ENCODE measurements around the gene SLC25A17.

SLC25A17 gene

GRCh38 chr22:40743768-40744167 is 75.4 kb downstream of the SLC25A17 start:
- H3K4me3 ChIP-seq (ENCODE audit: insufficient read depth, low read length, poor library complexity, severe bottlenecking), result no peak overlapping the region
- H2AFZ ChIP-seq (ENCODE audit: low read depth, low read length, severe bottlenecking), result no peak overlapping the region

DNA sequence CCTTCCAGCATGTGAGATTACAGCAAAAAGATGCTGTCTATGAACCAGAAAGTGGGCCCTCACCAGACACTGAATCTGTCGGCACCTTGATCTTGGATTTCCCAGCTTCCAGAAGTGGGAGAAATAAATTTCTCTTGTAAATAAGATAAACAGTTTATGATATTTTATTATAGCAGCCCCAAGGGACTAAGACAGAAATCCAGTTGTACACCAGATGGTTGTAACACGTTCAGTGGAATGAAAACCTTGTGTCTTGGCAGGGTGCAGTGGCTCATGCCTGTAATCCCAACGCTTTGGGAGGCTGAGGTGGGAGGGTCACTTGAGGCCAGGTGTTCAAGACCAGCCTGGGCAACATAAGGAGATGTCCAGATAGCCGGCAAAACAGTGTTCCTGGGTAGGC is 78.0 kb downstream of the SLC25A17 start:
- Histone ChIP-seq H3K9me3 (ENCODE audit: insufficient read depth, low read length) (no peaks in the 10 kb centered on the region), H3K4me2 (ENCODE audit: low read depth, low read length, poor library complexity, severe bottlenecking) (no peak overlapping the region), H3K9me2 (replicated peaks; ENCODE audit: insufficient read depth, low read length) (no peaks in the 10 kb centered on the region), H3K9ac (ENCODE audit: low read length) (no peak overlapping the region), H3K79me2 (ENCODE audit: insufficient read depth, low read length) (no peaks in the 10 kb centered on the region), H3K4me3 (ENCODE audit: insufficient read depth, low read length, poor library complexity, severe bottlenecking) (no peak overlapping the region), H4K20me1 (ENCODE audit: low read depth, low read length) (no peaks in the 10 kb centered on the region), H2AFZ (ENCODE audit: low read depth, low read length, severe bottlenecking) (no peak overlapping the region), H3K36me3 (ENCODE audit: low read length) (no peaks in the 10 kb centered on the region), H3K27me3 (ENCODE audit: low read length) (no peaks in the 10 kb centered on the region), H3K27ac (ENCODE audit: low read depth, low read length) (no peak overlapping the region), H3F3A (ENCODE audit: insufficient read depth) (no peaks in the 10 kb centered on the region)
- TF ChIP-seq EZH2phosphoT487 (conservative IDR thresholded peaks at IDR 0.05; ENCODE audit: low read length) (no peak), CTCF (IDR thresholded peaks at IDR 0.05; ENCODE audit: insufficient read depth, low read length, poor library complexity, severe bottlenecking) (no peak)

More at GRCh38 chr22:40743768-40744167, 75.4 kb downstream of the SLC25A17 start:
- TF ChIP-seq EZH2phosphoT487 (conservative IDR thresholded peaks at IDR 0.05; ENCODE audit: low read length), result no peak
- no peak for TF ChIP-seq CTCF (IDR thresholded peaks at IDR 0.05; ENCODE audit: insufficient read depth, low read length, poor library complexity, severe bottlenecking)
- no peak overlapping the region for H3K4me2 ChIP-seq (ENCODE audit: low read depth, low read length, poor library complexity, severe bottlenecking)
- no peaks in the 10 kb centered on the region for H3K36me3 ChIP-seq (ENCODE audit: low read length)
- peaks cover 9% of the 10 kb centered on the region; the same call in 1 of the 2 replicates for H3K9me3 ChIP-seq (ENCODE audit: insufficient read depth, low read length)
- no peaks in the 10 kb centered on the region for H3K9me2 ChIP-seq (replicated peaks; ENCODE audit: insufficient read depth, low read length)
- H4K20me1 ChIP-seq (ENCODE audit: low read depth, low read length), result no peaks in the 10 kb centered on the region
- no peaks in the 10 kb centered on the region for H3K79me2 ChIP-seq (ENCODE audit: insufficient read depth, low read length)
- H3F3A ChIP-seq (ENCODE audit: insufficient read depth), result no peaks in the 10 kb centered on the region
- H3K9ac ChIP-seq (ENCODE audit: low read length), result no peak overlapping the region
- H3K27me3 ChIP-seq (ENCODE audit: low read length), result no peaks in the 10 kb centered on the region
- no peak overlapping the region for H3K27ac ChIP-seq (ENCODE audit: low read depth, low read length)

DNA sequence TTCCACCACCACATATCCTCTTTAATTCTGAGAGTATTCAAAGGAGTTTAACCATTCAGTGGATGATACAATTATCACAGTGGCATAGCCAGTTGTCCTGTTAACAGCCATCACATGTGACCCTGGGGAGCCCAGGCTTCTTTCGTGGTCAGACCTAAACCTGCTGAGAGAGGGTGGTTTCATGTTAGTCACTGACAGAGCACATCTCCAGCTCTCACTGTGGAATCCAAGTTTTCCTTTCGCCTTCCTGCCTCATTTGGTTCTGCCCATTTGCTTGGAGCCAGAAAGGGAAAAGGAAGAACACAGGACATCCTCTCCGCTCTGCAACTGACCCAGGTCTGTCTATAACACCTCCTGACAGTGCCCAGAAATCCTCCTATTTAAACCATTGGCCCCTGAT is 79.4 kb downstream of the SLC25A17 start:
- Histone ChIP-seq H3K9me2 (replicated peaks; ENCODE audit: insufficient read depth, low read length) (no peaks in the 10 kb centered on the region), H2AFZ (ENCODE audit: low read depth, low read length, severe bottlenecking) (no peak overlapping the region), H3K27ac (ENCODE audit: low read depth, low read length) (no peak overlapping the region), H4K20me1 (ENCODE audit: low read depth, low read length) (no peaks in the 10 kb centered on the region), H3K27me3 (ENCODE audit: low read length) (no peaks in the 10 kb centered on the region), H3K9me3 (ENCODE audit: insufficient read depth, low read length) (no peaks in the 10 kb centered on the region), H3F3A (ENCODE audit: insufficient read depth) (no peaks in the 10 kb centered on the region), H3K36me3 (ENCODE audit: low read length) (no peaks in the 10 kb centered on the region), H3K4me2 (ENCODE audit: low read depth, low read length, poor library complexity, severe bottlenecking) (no peak overlapping the region), H3K4me3 (ENCODE audit: insufficient read depth, low read length, poor library complexity, severe bottlenecking) (no peak overlapping the region), H3K79me2 (ENCODE audit: insufficient read depth, low read length) (no peaks in the 10 kb centered on the region), H3K9ac (ENCODE audit: low read length) (no peak overlapping the region)
- TF ChIP-seq CTCF (IDR thresholded peaks at IDR 0.05; ENCODE audit: insufficient read depth, low read length, poor library complexity, severe bottlenecking), result no peak
- no peak for TF ChIP-seq EZH2phosphoT487 (conservative IDR thresholded peaks at IDR 0.05; ENCODE audit: low read length)

Measured in SU-DHL-6 (cell line).